Right atrium auricular region (tissue), 2 donors: Measurements from ENCODE around the gene TTLL11. TPM values are rescaled to one million over a fixed set of nuclear protein-coding genes. Genes with fewer than 3 reads are reported as not detected.
A peak's percentile ranks its signal among the peaks of the same experiment; 100 is the strongest.

Experiments used
- DNase-seq: peaks from one replicate; pipeline ENCODE4 v3.0.0-alpha.2; 2019; ENCODE audit warnings: low spot score
- H3K27ac ChIP-seq, 2 donors: fragments of 200-600 bp; sonication (generic); 1 replicate in 1 of 2; 2 replicates in 1 of 2; pipeline ENCODE4 v1.5.1; 2016 to 2019
- H3K27me3 ChIP-seq, 2 donors: fragments of 200-600 bp; sonication (generic); one replicate each; pipeline versions ENCODE4 v1.5.1 to v1.6.0; 2017 to 2019
- H3K36me3 ChIP-seq: fragments of 200-600 bp; sonication (generic); one replicate; pipeline ENCODE4 v1.5.1; 2016
- H3K4me1 ChIP-seq, 2 donors: fragments of 200-600 bp; sonication (generic); one replicate each; pipeline versions ENCODE4 v1.5.1 to v1.6.0; 2017 to 2019
- H3K4me3 ChIP-seq, 2 donors: fragments of 200-600 bp; sonication (generic); 1 replicate in 1 of 2; 2 replicates in 1 of 2; pipeline ENCODE4 v1.5.1; 2017 to 2019; ENCODE audit warnings: mild to moderate bottlenecking in 1 of 2, moderate library complexity in 1 of 2
- H3K9me3 ChIP-seq, 2 donors: fragments of 200-600 bp; sonication (generic); one replicate each; pipeline ENCODE4 v1.5.1; 2019
- total RNA-seq, 2 donors: library from RNA; depleted of rRNA; stranded (reverse); fragments of >200 nt; gene quantifications; one replicate each; pipeline ENCODE4 v1.1.0, GENCODE V29; 2016
- TF ChIP-seq, protein P1 (sequence below), 2 donors: fragments of 200-600 bp; sonication (generic); IDR thresholded peaks; one replicate each; pipeline ENCODE4 v1.5.1; 2019; ENCODE audit warnings: antibody characterized with exemption in 2 of 2

The TTLL11 gene
- total RNA-seq, 2 donors from 2014 or later = 5.9 to 7.8 TPM

DNA sequence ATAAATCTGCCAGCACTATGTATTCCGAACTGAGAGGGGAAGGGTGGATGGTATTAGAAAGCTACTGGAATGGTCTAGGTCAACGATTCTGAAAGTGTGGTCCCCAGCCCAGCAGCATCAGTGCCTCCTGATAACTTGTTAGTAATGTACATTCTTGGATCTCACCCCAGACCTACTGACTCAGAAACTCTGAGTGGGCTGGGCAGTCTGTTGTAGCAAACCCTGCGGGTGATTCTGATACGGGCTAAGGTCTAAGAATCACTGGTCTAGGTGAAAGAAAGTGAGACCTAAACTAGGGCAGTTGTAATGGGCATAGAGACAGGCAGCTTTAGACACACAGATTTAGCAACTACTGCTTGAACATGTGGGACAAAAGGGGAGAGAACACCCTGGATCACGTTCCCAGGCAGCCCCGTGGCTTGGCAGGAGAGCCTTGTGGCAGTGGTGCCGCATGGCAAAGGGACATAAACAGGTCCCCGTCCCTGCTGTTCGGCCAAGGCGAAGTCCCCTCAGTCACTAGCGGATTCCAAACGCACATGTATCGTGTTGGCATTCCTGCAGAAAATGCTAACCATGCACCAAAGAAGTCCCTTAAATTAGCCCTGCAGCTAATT, 216.3 kb downstream of the TTLL11 start:
- TF ChIP-seq, protein P1, sequence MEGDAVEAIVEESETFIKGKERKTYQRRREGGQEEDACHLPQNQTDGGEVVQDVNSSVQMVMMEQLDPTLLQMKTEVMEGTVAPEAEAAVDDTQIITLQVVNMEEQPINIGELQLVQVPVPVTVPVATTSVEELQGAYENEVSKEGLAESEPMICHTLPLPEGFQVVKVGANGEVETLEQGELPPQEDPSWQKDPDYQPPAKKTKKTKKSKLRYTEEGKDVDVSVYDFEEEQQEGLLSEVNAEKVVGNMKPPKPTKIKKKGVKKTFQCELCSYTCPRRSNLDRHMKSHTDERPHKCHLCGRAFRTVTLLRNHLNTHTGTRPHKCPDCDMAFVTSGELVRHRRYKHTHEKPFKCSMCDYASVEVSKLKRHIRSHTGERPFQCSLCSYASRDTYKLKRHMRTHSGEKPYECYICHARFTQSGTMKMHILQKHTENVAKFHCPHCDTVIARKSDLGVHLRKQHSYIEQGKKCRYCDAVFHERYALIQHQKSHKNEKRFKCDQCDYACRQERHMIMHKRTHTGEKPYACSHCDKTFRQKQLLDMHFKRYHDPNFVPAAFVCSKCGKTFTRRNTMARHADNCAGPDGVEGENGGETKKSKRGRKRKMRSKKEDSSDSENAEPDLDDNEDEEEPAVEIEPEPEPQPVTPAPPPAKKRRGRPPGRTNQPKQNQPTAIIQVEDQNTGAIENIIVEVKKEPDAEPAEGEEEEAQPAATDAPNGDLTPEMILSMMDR (IDR thresholded peaks at IDR 0.05) = no peak
- H3K27ac ChIP-seq = peak overlapping the region; percentile 3 to 25
- no peak for DNase-seq

DNA sequence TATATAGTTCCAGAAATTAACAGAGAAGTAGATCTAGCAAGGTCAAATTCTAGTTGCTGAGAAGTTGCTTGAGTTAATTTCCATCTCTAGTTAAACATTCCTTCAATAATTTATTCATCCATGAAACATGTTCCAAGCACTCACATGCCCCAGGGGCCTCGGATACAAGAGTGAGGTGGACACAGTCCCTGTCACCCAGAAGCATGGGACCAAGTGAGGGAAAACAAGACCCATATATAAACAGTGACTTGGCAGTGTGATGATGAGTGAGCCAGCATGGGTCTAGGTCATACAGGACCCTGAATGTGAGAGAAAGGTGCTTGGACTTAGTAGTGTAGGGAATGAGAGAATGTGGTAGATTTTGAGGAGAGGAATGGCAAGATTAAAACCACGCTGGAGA, 216.9 kb downstream of the TTLL11 start:
- H3K36me3 ChIP-seq = no peaks in the 10 kb centered on the region
- no peaks in the 10 kb centered on the region for H3K27me3 ChIP-seq
- TF ChIP-seq, protein P1 (IDR thresholded peaks at IDR 0.05) = no peak
- H3K27ac ChIP-seq = peak overlapping the region; percentile 3 to 25
- H3K4me1 ChIP-seq = no peaks in the 10 kb centered on the region
- no peaks in the 10 kb centered on the region for H3K9me3 ChIP-seq
- H3K4me3 ChIP-seq = no peak overlapping the region
- DNase-seq = no peak

More for the DNA sequence above, 216.3 kb downstream of the TTLL11 start:
- H3K27me3 ChIP-seq = no peaks in the 10 kb centered on the region
- H3K4me1 ChIP-seq = no peaks in the 10 kb centered on the region
- H3K9me3 ChIP-seq = no peaks in the 10 kb centered on the region
- H3K4me3 ChIP-seq = no peak overlapping the region
- H3K36me3 ChIP-seq = no peaks in the 10 kb centered on the region

- Histone ChIP-seq H3K9me3 (no peaks in the 10 kb centered on the region), H3K27me3 (no peaks in the 10 kb centered on the region), H3K4me3 (no peak overlapping the region), H3K4me1 (no peaks in the 10 kb centered on the region), H3K27ac (no peak overlapping the region), H3K36me3 (no peaks in the 10 kb centered on the region)
- DNase-seq = no peak
- TF ChIP-seq, protein P1 (IDR thresholded peaks at IDR 0.05) = no peak
Measured at GRCh38 chr9:121874524-121874923, 218.6 kb downstream of the TTLL11 start.

- H3K36me3 ChIP-seq = no peaks in the 10 kb centered on the region
- TF ChIP-seq, protein P1 (IDR thresholded peaks at IDR 0.05) = no peak
- H3K4me3 ChIP-seq = no peak overlapping the region
- H3K27ac ChIP-seq = no peak overlapping the region
- no peaks in the 10 kb centered on the region for H3K27me3 ChIP-seq
- H3K9me3 ChIP-seq = no peaks in the 10 kb centered on the region
- no peaks in the 10 kb centered on the region for H3K4me1 ChIP-seq
- no peak for DNase-seq
Measured at GRCh38 chr9:121871431-121872025, 221.6 kb downstream of the TTLL11 start.

DNA sequence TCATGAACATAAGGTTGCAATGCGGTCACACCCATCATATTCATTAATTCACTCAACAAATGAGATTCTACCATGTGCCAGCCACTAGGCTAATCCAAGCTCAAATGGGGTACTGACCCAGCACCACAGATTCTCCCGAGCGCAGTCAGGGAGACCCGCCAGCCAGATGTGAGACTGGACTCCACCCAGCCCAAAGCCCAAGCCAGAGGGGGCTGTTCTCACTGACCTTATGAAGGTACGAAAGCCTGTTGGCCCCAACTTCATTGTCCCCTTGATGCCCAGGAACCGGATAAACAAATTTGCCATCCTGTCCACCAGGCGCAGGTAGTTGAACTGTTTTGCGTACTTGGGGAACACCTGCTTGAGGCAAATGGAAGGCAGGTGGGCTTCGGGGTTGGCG, 222.8 kb downstream of the TTLL11 start:
- H3K4me3 ChIP-seq = no peak overlapping the region
- TF ChIP-seq, protein P1 (IDR thresholded peaks at IDR 0.05) = no peak

More for the DNA sequence above, 222.8 kb downstream of the TTLL11 start:
- DNase-seq = peak; percentile 34
- H3K4me1 ChIP-seq = no peaks in the 10 kb centered on the region
- no peaks in the 10 kb centered on the region for H3K36me3 ChIP-seq
- no peak overlapping the region for H3K27ac ChIP-seq
- no peaks in the 10 kb centered on the region for H3K9me3 ChIP-seq
- no peaks in the 10 kb centered on the region for H3K27me3 ChIP-seq
